HG03066 (cell line): ENCODE measurements around the gene MAP4.

Source experiments
- ATAC-seq: cut with Tn5 transposase; IDR thresholded peaks from one replicate; pipeline ENCODE4 v1.9.1; 2021; ENCODE audit warnings: low read depth; ENCODE audit not compliant: unreplicated experiment

MAP4 gene

GRCh38 chr3:47964740-47965139, 51.5 kb downstream of the MAP4 start:
- ATAC-seq: no peak

GRCh38 chr3:47961815-47962606, 54.2 kb downstream of the MAP4 start:
- ATAC-seq: no peak

- no peak for ATAC-seq
These were observed 55.2 kb downstream of the MAP4 start for GRCh38 chr3:47961036-47961435.

- ATAC-seq: no peak
These were observed 59.7 kb downstream of the MAP4 start for GRCh38 chr3:47956521-47956920.

GRCh38 chr3:47954567-47954966, 61.6 kb downstream of the MAP4 start:
- ATAC-seq: no peak

- ATAC-seq: no peak
These were observed 65.6 kb downstream of the MAP4 start for GRCh38 chr3:47950453-47951169.

GRCh38 chr3:47949979-47950378, 66.2 kb downstream of the MAP4 start:
- no peak for ATAC-seq

- ATAC-seq: no peak
These were observed 76.0 kb downstream of the MAP4 start for GRCh38 chr3:47940232-47940631.

- no peak for ATAC-seq
These were observed 83.8 kb downstream of the MAP4 start for GRCh38 chr3:47932421-47932820.

GRCh38 chr3:47930979-47931378, 85.2 kb downstream of the MAP4 start:
- no peak for ATAC-seq

GRCh38 chr3:47916696-47917095, 99.5 kb downstream of the MAP4 start:
- ATAC-seq: no peak

- no peak for ATAC-seq
These were observed 100.0 kb downstream of the MAP4 start for GRCh38 chr3:47916201-47916600.

- ATAC-seq: no peak
These were observed 104.2 kb downstream of the MAP4 start for GRCh38 chr3:47912006-47912504.

- ATAC-seq: no peak
These were observed 105.3 kb downstream of the MAP4 start for GRCh38 chr3:47910777-47911440.

GRCh38 chr3:47910233-47910632, 106.0 kb downstream of the MAP4 start:
- ATAC-seq: no peak

GRCh38 chr3:47909607-47910006, 106.6 kb downstream of the MAP4 start:
- no peak for ATAC-seq

GRCh38 chr3:47908744-47909143, 107.5 kb downstream of the MAP4 start:
- no peak for ATAC-seq

- no peak for ATAC-seq
These were observed 108.4 kb downstream of the MAP4 start for GRCh38 chr3:47907784-47908183.

GRCh38 chr3:47902746-47903145, 113.5 kb downstream of the MAP4 start:
- no peak for ATAC-seq

- no peak for ATAC-seq
These were observed 114.9 kb downstream of the MAP4 start for GRCh38 chr3:47901280-47901833.

- no peak for ATAC-seq
These were observed 116.6 kb downstream of the MAP4 start for GRCh38 chr3:47899495-47900108.
